HepG2 (cell line): ENCODE measurements around the gene DEDD2. TPM values are rescaled to one million over a fixed set of nuclear protein-coding genes. Genes with fewer than 3 reads are reported as not detected.

Source experiments
- BORCS8-MEF2B ChIP-seq: sonication (generic); formaldehyde crosslinking; IDR thresholded peaks from 2 replicates; pipeline ENCODE4 v1.8.0; 2022; ENCODE audit warnings: mild to moderate bottlenecking, missing genetic modification reagents
- CEBPB ChIP-seq: IDR thresholded peaks from 2 replicates; pipeline ENCODE4 v1.6.1; 2011; ENCODE audit warnings: low read depth, low read length, improper control_type of control experiment, borderline replicate concordance
- HOXA7 ChIP-seq: sonication (generic); formaldehyde crosslinking; IDR thresholded peaks from 2 replicates; pipeline ENCODE4 v1.8.1; 2022; ENCODE audit warnings: mild to moderate bottlenecking, missing genetic modification reagents, moderate library complexity
- KDM2A ChIP-seq: sonication (generic); formaldehyde crosslinking; IDR thresholded peaks from 2 replicates; pipeline ENCODE4 v1.4.0; 2020; ENCODE audit warnings: low read depth, missing genetic modification reagents, borderline replicate concordance
- LCORL ChIP-seq, 2 experiments: fragments of 450-650 bp in 1 of 2; sonication (generic) in 1 of 2; formaldehyde crosslinking in 1 of 2; IDR thresholded peaks; 2 replicates each; pipeline versions ENCODE4 v1.5.0 to v1.6.1; 2017 to 2020; ENCODE audit warnings: antibody characterized with exemption in 1 of 2, missing genetic modification reagents in 1 of 2
- MEF2D ChIP-seq: sonication (generic); formaldehyde crosslinking; IDR thresholded peaks from 2 replicates; pipeline ENCODE4 v1.5.1; 2020; ENCODE audit warnings: mild to moderate bottlenecking, missing genetic modification reagents
- POLR2G ChIP-seq: fragments of 200-400 bp; formaldehyde crosslinking; IDR thresholded peaks from 2 replicates; pipeline ENCODE4 v1.6.1; 2018; ENCODE audit warnings: mild to moderate bottlenecking, low read depth, low read length, moderate library complexity
- REXO4 ChIP-seq: sonication (generic); formaldehyde crosslinking; IDR thresholded peaks from 2 replicates; pipeline ENCODE4 v1.8.0; 2022; ENCODE audit warnings: missing genetic modification reagents, mild to moderate bottlenecking, borderline replicate concordance
- SP5 ChIP-seq: IDR thresholded peaks from 2 replicates; pipeline ENCODE4 v1.6.1; 2016; ENCODE audit warnings: low read depth, borderline replicate concordance
- TSC22D2 ChIP-seq: sonication (generic); formaldehyde crosslinking; IDR thresholded peaks from 2 replicates; pipeline ENCODE4 v1.5.1; 2020; ENCODE audit warnings: missing genetic modification reagents, mild to moderate bottlenecking, borderline replicate concordance
- ZBTB21 ChIP-seq: sonication (generic); formaldehyde crosslinking; IDR thresholded peaks from 2 replicates; pipeline ENCODE4 v1.4.0; 2020; ENCODE audit warnings: missing genetic modification reagents
- ZNF234 ChIP-seq: sonication (generic); formaldehyde crosslinking; conservative IDR thresholded peaks from 2 replicates; pipeline ENCODE4 v1.5.1; 2020; ENCODE audit warnings: mild to moderate bottlenecking, missing genetic modification reagents
- ZNF501 ChIP-seq: sonication (generic); formaldehyde crosslinking; IDR thresholded peaks from 2 replicates; pipeline ENCODE4 v1.5.1; 2020; ENCODE audit warnings: mild to moderate bottlenecking, moderate library complexity, missing genetic modification reagents
- ZNF547 ChIP-seq: sonication (generic); formaldehyde crosslinking; IDR thresholded peaks from 2 replicates; pipeline ENCODE4 v1.5.1; 2020; ENCODE audit warnings: mild to moderate bottlenecking, missing genetic modification reagents
- ZSCAN31 ChIP-seq: sonication (generic); formaldehyde crosslinking; IDR thresholded peaks from 2 replicates; pipeline ENCODE4 v1.5.0; 2020; ENCODE audit warnings: low read depth, mild to moderate bottlenecking, missing genetic modification reagents
- polyA plus RNA-seq, 8 experiments: library from polyadenylated mRNA; depleted of rRNA in 3 of 8; stranded (reverse) in 7 of 8; unstranded in 1 of 8; fragments of >200 nt; fragmentation: Illumina TruSeq in 4 of 8; extraction: Trizol in 4 of 8; gene quantifications; 2 replicates each; pipeline versions ENCODE4 v1.2.1 to v1.2.3, GENCODE V29; 2011 to 2016; ENCODE audit warnings: low read depth in 4 of 8, missing spikeins in 1 of 8, mixed read lengths in 1 of 8; ENCODE audit not compliant: insufficient read depth in 1 of 8
- total RNA-seq, 5 experiments: library from RNA; depleted of rRNA; stranded (reverse); fragments of >200 nt; fragmentation: Illumina TruSeq; extraction: Trizol; gene quantifications; 2 replicates each; pipeline ENCODE4 v1.2.3, GENCODE V29; 2016; ENCODE audit warnings: low read depth in 1 of 5
- TF ChIP-seq, protein P1 (sequence below), 2 experiments: sonication (generic) in 1 of 2; formaldehyde crosslinking in 1 of 2; IDR thresholded peaks; 2 replicates each; pipeline versions ENCODE4 v1.6.1 to v1.9.0; 2014 to 2022; ENCODE audit warnings: antibody characterized with exemption in 1 of 2, borderline replicate concordance in 1 of 2, inconsistent platforms in 1 of 2, low read depth in 1 of 2, missing genetic modification reagents in 1 of 2
- TF ChIP-seq, protein P2 (sequence below): sonication (generic); formaldehyde crosslinking; IDR thresholded peaks from 2 replicates; pipeline ENCODE4 v1.5.0; 2020; ENCODE audit warnings: mild to moderate bottlenecking, missing genetic modification reagents
- TF ChIP-seq, protein P3 (sequence below): sonication (generic); formaldehyde crosslinking; IDR thresholded peaks from 2 replicates; pipeline ENCODE4 v1.4.0; 2020; ENCODE audit warnings: missing genetic modification reagents

Gene DEDD2
- total and polyA plus RNA-seq, 2 of the 13 experiments (the other 11 are each of a cell fraction or from before 2014, with no cell fraction given) = 19.2 to 24.7 TPM

DNA sequence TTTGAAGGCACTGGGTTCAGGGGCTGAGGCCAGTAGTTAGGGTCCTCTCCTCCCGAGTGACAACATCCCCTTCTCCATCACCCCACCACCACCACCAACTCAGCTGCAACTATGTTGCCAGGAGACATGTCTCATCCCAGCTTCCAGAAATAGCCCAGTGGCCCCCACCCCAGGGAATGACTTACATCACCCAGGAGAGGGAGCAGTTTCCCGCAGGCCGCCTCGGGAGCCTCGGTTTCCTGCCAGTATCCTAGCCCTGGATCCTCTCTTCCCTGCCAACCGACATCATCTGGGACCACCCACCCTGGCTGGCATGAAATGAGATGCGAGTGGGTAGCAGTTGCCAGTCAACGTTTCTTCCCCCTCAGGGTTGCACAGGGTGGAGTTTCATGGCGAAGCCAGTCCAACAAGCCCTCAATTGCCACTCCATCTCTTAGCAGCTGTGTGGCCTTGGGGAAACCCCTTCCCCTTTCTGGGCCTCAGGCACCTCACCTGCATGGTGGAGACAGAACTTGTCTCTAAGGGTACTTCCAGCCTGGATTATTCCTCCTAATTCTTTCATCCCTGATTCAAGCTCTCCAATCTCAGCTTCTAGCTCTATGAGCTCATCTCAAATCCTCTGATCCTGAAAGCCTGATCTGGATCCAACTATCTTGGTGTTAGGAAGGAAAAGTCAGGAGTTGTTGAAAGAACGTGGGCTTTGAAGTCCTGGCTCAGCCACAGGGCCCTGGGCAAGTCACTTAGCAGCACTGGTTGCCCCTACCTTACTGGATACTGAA is 28.9 kb upstream of the DEDD2 start (continued):
- TF ChIP-seq TSC22D2 (CRISPR knock-in tag) = no peak
- TF ChIP-seq, protein P1, sequence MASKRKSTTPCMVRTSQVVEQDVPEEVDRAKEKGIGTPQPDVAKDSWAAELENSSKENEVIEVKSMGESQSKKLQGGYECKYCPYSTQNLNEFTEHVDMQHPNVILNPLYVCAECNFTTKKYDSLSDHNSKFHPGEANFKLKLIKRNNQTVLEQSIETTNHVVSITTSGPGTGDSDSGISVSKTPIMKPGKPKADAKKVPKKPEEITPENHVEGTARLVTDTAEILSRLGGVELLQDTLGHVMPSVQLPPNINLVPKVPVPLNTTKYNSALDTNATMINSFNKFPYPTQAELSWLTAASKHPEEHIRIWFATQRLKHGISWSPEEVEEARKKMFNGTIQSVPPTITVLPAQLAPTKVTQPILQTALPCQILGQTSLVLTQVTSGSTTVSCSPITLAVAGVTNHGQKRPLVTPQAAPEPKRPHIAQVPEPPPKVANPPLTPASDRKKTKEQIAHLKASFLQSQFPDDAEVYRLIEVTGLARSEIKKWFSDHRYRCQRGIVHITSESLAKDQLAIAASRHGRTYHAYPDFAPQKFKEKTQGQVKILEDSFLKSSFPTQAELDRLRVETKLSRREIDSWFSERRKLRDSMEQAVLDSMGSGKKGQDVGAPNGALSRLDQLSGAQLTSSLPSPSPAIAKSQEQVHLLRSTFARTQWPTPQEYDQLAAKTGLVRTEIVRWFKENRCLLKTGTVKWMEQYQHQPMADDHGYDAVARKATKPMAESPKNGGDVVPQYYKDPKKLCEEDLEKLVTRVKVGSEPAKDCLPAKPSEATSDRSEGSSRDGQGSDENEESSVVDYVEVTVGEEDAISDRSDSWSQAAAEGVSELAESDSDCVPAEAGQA (IDR thresholded peaks at IDR 0.05; ENCODE audit: low read depth) = no peak
- TF ChIP-seq, protein P1 (CRISPR knock-in tag; IDR thresholded peaks at IDR 0.05; ENCODE audit: borderline replicate concordance) = no peak
- TF ChIP-seq, protein P2, sequence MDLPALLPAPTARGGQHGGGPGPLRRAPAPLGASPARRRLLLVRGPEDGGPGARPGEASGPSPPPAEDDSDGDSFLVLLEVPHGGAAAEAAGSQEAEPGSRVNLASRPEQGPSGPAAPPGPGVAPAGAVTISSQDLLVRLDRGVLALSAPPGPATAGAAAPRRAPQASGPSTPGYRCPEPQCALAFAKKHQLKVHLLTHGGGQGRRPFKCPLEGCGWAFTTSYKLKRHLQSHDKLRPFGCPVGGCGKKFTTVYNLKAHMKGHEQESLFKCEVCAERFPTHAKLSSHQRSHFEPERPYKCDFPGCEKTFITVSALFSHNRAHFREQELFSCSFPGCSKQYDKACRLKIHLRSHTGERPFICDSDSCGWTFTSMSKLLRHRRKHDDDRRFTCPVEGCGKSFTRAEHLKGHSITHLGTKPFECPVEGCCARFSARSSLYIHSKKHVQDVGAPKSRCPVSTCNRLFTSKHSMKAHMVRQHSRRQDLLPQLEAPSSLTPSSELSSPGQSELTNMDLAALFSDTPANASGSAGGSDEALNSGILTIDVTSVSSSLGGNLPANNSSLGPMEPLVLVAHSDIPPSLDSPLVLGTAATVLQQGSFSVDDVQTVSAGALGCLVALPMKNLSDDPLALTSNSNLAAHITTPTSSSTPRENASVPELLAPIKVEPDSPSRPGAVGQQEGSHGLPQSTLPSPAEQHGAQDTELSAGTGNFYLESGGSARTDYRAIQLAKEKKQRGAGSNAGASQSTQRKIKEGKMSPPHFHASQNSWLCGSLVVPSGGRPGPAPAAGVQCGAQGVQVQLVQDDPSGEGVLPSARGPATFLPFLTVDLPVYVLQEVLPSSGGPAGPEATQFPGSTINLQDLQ (CRISPR knock-in tag) = no peak
- TF ChIP-seq LCORL (IDR thresholded peaks at IDR 0.05) = no peak
- no peak for TF ChIP-seq LCORL (CRISPR knock-in tag; IDR thresholded peaks at IDR 0.05)
- TF ChIP-seq BORCS8-MEF2B (CRISPR knock-in tag) = 0 out of 2 replicates have a peak, but pooled peaks have one; percentile 22
- TF ChIP-seq, protein P3, sequence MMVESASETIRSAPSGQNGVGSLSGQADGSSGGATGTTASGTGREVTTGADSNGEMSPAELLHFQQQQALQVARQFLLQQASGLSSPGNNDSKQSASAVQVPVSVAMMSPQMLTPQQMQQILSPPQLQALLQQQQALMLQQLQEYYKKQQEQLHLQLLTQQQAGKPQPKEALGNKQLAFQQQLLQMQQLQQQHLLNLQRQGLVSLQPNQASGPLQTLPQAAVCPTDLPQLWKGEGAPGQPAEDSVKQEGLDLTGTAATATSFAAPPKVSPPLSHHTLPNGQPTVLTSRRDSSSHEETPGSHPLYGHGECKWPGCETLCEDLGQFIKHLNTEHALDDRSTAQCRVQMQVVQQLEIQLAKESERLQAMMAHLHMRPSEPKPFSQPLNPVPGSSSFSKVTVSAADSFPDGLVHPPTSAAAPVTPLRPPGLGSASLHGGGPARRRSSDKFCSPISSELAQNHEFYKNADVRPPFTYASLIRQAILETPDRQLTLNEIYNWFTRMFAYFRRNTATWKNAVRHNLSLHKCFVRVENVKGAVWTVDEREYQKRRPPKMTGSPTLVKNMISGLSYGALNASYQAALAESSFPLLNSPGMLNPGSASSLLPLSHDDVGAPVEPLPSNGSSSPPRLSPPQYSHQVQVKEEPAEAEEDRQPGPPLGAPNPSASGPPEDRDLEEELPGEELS (CRISPR knock-in tag) = no peak
- no peak for TF ChIP-seq ZNF234 (CRISPR knock-in tag)
- no peak for TF ChIP-seq ZBTB21 (CRISPR knock-in tag)
- TF ChIP-seq HOXA7 (CRISPR knock-in tag) = no peak
- TF ChIP-seq SP5 (CRISPR knock-in tag) = no peak
- TF ChIP-seq MEF2D (CRISPR knock-in tag) = peak; percentile 63; the same call in 1 of the 2 replicates
- TF ChIP-seq KDM2A = peak; percentile 78
- TF ChIP-seq REXO4 = no peak
- no peak for TF ChIP-seq ZNF501 (CRISPR knock-in tag)
- no peak for TF ChIP-seq ZNF547
- TF ChIP-seq POLR2G = peak; percentile 66
- no peak for TF ChIP-seq ZSCAN31
- no peak for TF ChIP-seq CEBPB
